Right lobe of liver (tissue), 6 donors: ENCODE results near the gene RHOT2. TPM values are rescaled to one million over a fixed set of nuclear protein-coding genes. Genes with fewer than 3 reads are reported as not detected.

Source experiments
- ATAC-seq, 4 donors: fragments of 200-7000 bp; cut with Tn5 transposase; one replicate each; pipeline ENCODE4 v1.9.1; 2020; ENCODE audit warnings: mild to moderate bottlenecking in 4 of 4, moderate library complexity in 4 of 4
- DNase-seq, 3 donors: peaks; one replicate each; pipeline ENCODE4 v3.0.0-alpha.2; 2020
- H3K27ac ChIP-seq, 3 donors: fragments of 200-600 bp; one replicate each; pipeline ENCODE4 v1.8.0; 2022
- H3K27me3 ChIP-seq, 2 donors: fragments of 200-600 bp; one replicate each; pipeline ENCODE4 v1.8.0; 2022
- H3K36me3 ChIP-seq, 4 donors: fragments of 200-600 bp; sonication (generic) in 1 of 4; one replicate each; pipeline versions ENCODE4 v1.5.1 to v1.8.0; 2017 to 2022; ENCODE audit warnings: control low read depth in 1 of 4
- H3K4me1 ChIP-seq, 4 donors: fragments of 200-600 bp; sonication (generic) in 1 of 4; one replicate each; pipeline versions ENCODE4 v1.5.1 to v1.8.0; 2017 to 2022; ENCODE audit warnings: control low read depth in 1 of 4
- H3K4me3 ChIP-seq, 3 donors: fragments of 200-600 bp; one replicate each; pipeline ENCODE4 v1.8.0; 2022
- H3K9me3 ChIP-seq, 4 donors: fragments of 200-600 bp; sonication (generic) in 1 of 4; one replicate each; pipeline versions ENCODE4 v1.5.1 to v1.8.0; 2017 to 2022; ENCODE audit warnings: control low read depth in 1 of 4
- POLR2A ChIP-seq: fragments of 450-650 bp; IDR thresholded peaks from one replicate; pipeline ENCODE4 v1.6.1; 2017; ENCODE audit warnings: antibody characterized with exemption, mild to moderate bottlenecking
- WGBS: methylation state at CpG from one replicate; pipeline ENCODE4 v1.1.6; 2018; ENCODE audit warnings: low coverage, low lambda C conversion rate; ENCODE audit not compliant: insufficient coverage; ENCODE audit errors: missing lambda C conversion rate; 5-methylcytosine and 5-hydroxymethylcytosine counted together
- intact Hi-C, 2 donors: fragments of 100-400 bp; cut with DNase I; formaldehyde crosslinking; loops; one replicate each; pipeline versions ENCODE4 v1.11.2 to v1.14.1; 2022
- total RNA-seq, 6 experiments: library from RNA; depleted of rRNA in 2 of 6; stranded (reverse); fragments of >200 nt in 2 of 6; fragmentation: NEBNext Ultra II Directional in 3 of 6; extraction: Animal tissue kit (Norgen Biotek cat#: 25700) in 3 of 6; gene quantifications; one replicate each; pipeline versions ENCODE4 v1.1.0 to v1.2.4, GENCODE V29; 2016 to 2023
- TF ChIP-seq, protein P1 (sequence below), 4 donors: fragments of 200-600 bp in 3 of 4; fragments of 450-650 bp in 1 of 4; IDR thresholded peaks; one replicate each; pipeline versions ENCODE4 v1.5.1 to v1.8.0; 2016 to 2022; ENCODE audit warnings: antibody characterized with exemption in 4 of 4, mild to moderate bottlenecking in 2 of 4
- donor health status: DM: no; HTN: yes; CAD: no.
- donor health status: DM: no; HTN: no; CAD: no.
- donor health status: DM: no; HTN: no; CAD: no.
- donor health status: DM: no; HTN: yes; CAD: no.
- donor health status: DM: no; HTN: yes; CAD: no.

RHOT2 gene
- total RNA-seq, 6 experiments from 2014 or later, result 28.5 to 44.8 (median 40.3) TPM

GRCh38 chr16:632486-633335 is 35.2 kb upstream of the RHOT2 start:
- no peak for ATAC-seq
- Histone ChIP-seq H3K4me3 (no peak overlapping the region), H3K4me1 (peaks cover 0 to 50% (median 26%) of the 10 kb centered on the region in 4 donors), H3K36me3 (no peaks in the 10 kb centered on the region), H3K27me3 (no peaks in the 10 kb centered on the region), H3K27ac (no peak overlapping the region), H3K9me3 (no peaks in the 10 kb centered on the region)
- 60% methylated on average over 1 of the region's 67 CpGs for WGBS
- intact Hi-C loops, result loop anchor here in 1 of 2 donors (10.0 kb wide), 1 partner anchor 48 kb away; no protein-coding TSS in a partner anchor
- DNase-seq, result peak in 1 of 3 donors; percentile 58
- TF ChIP-seq, protein P1, sequence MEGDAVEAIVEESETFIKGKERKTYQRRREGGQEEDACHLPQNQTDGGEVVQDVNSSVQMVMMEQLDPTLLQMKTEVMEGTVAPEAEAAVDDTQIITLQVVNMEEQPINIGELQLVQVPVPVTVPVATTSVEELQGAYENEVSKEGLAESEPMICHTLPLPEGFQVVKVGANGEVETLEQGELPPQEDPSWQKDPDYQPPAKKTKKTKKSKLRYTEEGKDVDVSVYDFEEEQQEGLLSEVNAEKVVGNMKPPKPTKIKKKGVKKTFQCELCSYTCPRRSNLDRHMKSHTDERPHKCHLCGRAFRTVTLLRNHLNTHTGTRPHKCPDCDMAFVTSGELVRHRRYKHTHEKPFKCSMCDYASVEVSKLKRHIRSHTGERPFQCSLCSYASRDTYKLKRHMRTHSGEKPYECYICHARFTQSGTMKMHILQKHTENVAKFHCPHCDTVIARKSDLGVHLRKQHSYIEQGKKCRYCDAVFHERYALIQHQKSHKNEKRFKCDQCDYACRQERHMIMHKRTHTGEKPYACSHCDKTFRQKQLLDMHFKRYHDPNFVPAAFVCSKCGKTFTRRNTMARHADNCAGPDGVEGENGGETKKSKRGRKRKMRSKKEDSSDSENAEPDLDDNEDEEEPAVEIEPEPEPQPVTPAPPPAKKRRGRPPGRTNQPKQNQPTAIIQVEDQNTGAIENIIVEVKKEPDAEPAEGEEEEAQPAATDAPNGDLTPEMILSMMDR (IDR thresholded peaks at IDR 0.05), result no peak
- no peak for TF ChIP-seq POLR2A

DNA sequence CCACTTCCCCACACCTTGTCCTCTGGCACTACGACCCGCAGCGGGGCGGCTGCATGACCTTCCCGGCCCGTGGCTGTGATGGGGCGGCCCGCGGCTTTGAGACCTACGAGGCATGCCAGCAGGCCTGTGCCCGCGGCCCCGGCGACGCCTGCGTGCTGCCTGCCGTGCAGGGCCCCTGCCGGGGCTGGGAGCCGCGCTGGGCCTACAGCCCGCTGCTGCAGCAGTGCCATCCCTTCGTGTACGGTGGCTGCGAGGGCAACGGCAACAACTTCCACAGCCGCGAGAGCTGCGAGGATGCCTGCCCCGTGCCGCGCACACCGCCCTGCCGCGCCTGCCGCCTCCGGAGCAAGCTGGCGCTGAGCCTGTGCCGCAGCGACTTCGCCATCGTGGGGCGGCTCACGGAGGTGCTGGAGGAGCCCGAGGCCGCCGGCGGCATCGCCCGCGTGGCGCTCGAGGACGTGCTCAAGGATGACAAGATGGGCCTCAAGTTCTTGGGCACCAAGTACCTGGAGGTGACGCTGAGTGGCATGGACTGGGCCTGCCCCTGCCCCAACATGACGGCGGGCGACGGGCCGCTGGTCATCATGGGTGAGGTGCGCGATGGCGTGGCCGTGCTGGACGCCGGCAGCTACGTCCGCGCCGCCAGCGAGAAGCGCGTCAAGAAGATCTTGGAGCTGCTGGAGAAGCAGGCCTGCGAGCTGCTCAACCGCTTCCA is 34.4 kb upstream of the RHOT2 start:
- 97% methylated on average over 10 of the region's 74 CpGs for WGBS
- Histone ChIP-seq H3K9me3 (no peaks in the 10 kb centered on the region), H3K27me3 (no peaks in the 10 kb centered on the region), H3K27ac (no peak overlapping the region), H3K36me3 (no peaks in the 10 kb centered on the region), H3K4me1 (peaks cover 0 to 43% (median 22%) of the 10 kb centered on the region in 4 donors), H3K4me3 (no peak overlapping the region)
- ATAC-seq (no peak), DNase-seq (peak in 1 of 3 donors; percentile 55)
- intact Hi-C loops, result loop anchor here in 1 of 2 donors (10.0 kb wide), 1 partner anchor 49 kb away; no protein-coding TSS in a partner anchor
- TF ChIP-seq POLR2A, result no peak
- TF ChIP-seq, protein P1 (IDR thresholded peaks at IDR 0.05), result no peak

DNA sequence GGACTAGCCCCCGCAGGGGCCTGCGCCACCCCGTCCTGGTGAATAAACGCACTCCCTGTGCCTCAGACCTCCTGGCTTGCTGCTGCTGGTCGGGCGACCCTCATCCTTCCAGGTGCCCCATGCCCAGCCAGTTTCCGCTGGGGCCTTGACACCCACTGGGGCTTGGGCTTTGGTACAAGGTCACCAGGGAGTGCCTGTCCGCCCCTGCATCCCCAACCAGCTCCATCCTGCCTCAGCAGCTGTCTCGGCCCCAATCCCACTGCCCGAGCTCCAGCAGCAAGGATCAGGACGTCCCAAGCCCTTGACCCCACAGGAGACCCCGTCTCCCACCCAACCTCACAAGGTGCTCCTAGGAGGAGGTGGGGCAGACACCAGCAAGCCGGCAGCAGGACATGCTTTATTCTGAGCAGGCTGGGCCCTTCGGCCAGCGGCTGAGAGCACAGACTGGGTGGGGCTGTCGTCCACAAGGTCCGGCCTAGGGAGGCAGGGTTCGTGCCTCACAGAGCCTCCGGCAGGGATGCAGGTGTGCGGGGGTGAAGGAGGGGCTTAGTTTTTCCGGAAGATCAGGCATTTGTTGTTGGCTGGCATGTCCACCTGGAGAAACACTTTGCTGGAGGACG is 33.8 kb upstream of the RHOT2 start:
- 73% methylated on average over 4 of the region's 22 CpGs for WGBS
- intact Hi-C loops, result loop anchor here in 1 of 2 donors (10.0 kb wide), 1 partner anchor 49 kb away; no protein-coding TSS in a partner anchor

DNA sequence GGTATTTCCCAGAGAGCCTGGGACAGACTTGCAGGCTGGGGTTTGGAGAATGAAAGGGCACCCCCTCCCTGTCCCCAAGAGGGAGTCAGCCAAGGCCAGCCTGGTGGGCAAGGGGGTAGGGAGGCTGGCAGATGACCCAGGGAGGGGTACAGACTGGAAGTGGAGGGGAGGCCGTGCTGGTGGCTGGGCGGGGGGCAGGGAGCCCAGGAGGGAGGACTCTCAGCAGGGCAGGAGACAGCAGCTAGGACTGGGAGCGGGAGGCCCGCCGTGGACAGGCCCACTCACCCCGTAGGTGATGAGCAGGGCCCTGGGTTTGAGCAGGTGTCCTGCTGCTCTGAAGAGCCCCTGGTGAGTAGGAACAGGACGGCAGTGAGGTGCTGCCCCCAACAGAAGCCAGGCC is 32.9 kb upstream of the RHOT2 start:
- ATAC-seq (no peak), DNase-seq (no peak)
- Histone ChIP-seq H3K4me1 (peaks cover 0 to 28% (median 7%) of the 10 kb centered on the region in 4 donors), H3K36me3 (no peaks in the 10 kb centered on the region), H3K4me3 (no peak overlapping the region), H3K9me3 (no peaks in the 10 kb centered on the region), H3K27ac (no peak overlapping the region), H3K27me3 (no peaks in the 10 kb centered on the region)
- WGBS, result no CpG with 5 or more reads among the region's 7 CpGs
- intact Hi-C loops, result loop anchor here in 1 of 2 donors (10.0 kb wide), 1 partner anchor 50 kb away; no protein-coding TSS in a partner anchor
- TF ChIP-seq, protein P1 (IDR thresholded peaks at IDR 0.05), result no peak
- TF ChIP-seq POLR2A, result no peak

More for the DNA sequence above, 33.8 kb upstream of the RHOT2 start:
- no peaks in the 10 kb centered on the region for H3K36me3 ChIP-seq
- TF ChIP-seq POLR2A, result no peak
- TF ChIP-seq, protein P1 (IDR thresholded peaks at IDR 0.05), result no peak
- peaks cover 0 to 36% (median 16%) of the 10 kb centered on the region in 4 donors for H3K4me1 ChIP-seq
- DNase-seq (no peak), ATAC-seq (no peak)
- H3K27ac ChIP-seq, result no peak overlapping the region
- H3K9me3 ChIP-seq, result no peaks in the 10 kb centered on the region
- no peak overlapping the region for H3K4me3 ChIP-seq
- no peaks in the 10 kb centered on the region for H3K27me3 ChIP-seq
